ENCODE results near the gene PPARA. TPM values are rescaled to one million over a fixed set of nuclear protein-coding genes. Genes with fewer than 3 reads are reported as not detected.

Gene PPARA
- total RNA-seq, 1 experiment from 2014 or later = 14.5 TPM

GRCh38 chr22:46224044-46224897 is 73.9 kb downstream of the PPARA start:
- Histone ChIP-seq H3K4me2 (ENCODE audit: low read length) (no peak overlapping the region), H3K9me2 (ENCODE audit: insufficient read depth) (no peaks in the 10 kb centered on the region), H3K4me1 (ENCODE audit: control insufficient read depth in 1 of 2, insufficient read depth in 2 of 2, low read length in 2 of 2) (no peaks in the 10 kb centered on the region), H2AFZ (ENCODE audit: low read depth, low read length, poor library complexity, severe bottlenecking) (no peak overlapping the region), H3K9me3 (ENCODE audit: control insufficient read depth in 1 of 2, insufficient read depth in 1 of 2, low read depth in 1 of 2, low read length in 2 of 2) (no peaks in the 10 kb centered on the region), H3K27ac (ENCODE audit: low read depth, low read length) (no peak overlapping the region), H3K9ac (ENCODE audit: low read length) (no peak overlapping the region), H4K20me1 (ENCODE audit: insufficient read depth) (no peaks in the 10 kb centered on the region), H3K36me3 (ENCODE audit: control insufficient read depth in 1 of 2, insufficient read depth in 2 of 2, low read length in 2 of 2) (no peaks in the 10 kb centered on the region), H3K27me3 (ENCODE audit: insufficient read depth, low read length) (no peaks in the 10 kb centered on the region), H3K4me3 (replicated peaks in 1 of 2; ENCODE audit: low read depth in 1 of 2, low read length in 2 of 2) (no peak overlapping the region), H3K79me2 (ENCODE audit: insufficient read depth, low read length) (no peaks in the 10 kb centered on the region)
- ChIA-PET RAD21 (ENCODE audit: low non-redundant PET in 1 of 2, low total read pairs in 2 of 2, uncharacterized antibody in 2 of 2, unreplicated experiment in 2 of 2) (no interaction called here), POLR2A (no interaction called here), CTCF (no interaction called here)
- no TSS peak for BruUV-seq (replicated peaks)
- DNase-seq (ENCODE audit: low read depth, low spot score) (no peak), ATAC-seq (no peak)
- TF ChIP-seq SIN3A (IDR thresholded peaks at IDR 0.05; ENCODE audit: low read depth) = no peak
- TF ChIP-seq YY1 (IDR thresholded peaks at IDR 0.05; ENCODE audit: extremely low read depth, insufficient replicate concordance, low read depth, low read length) = no peak
- TF ChIP-seq ZNF274 (IDR thresholded peaks at IDR 0.05; ENCODE audit: low read depth, low read length) = no peak
- TF ChIP-seq ELF1 (IDR thresholded peaks at IDR 0.05; ENCODE audit: borderline replicate concordance, low read depth) = no peak
- TF ChIP-seq POLR2A (IDR thresholded peaks at IDR 0.05; ENCODE audit: borderline replicate concordance, extremely low read depth, insufficient read depth, insufficient read length) = no peak
- no peak for TF ChIP-seq REST (IDR thresholded peaks at IDR 0.05; ENCODE audit: low read depth)
- TF ChIP-seq EGR1 (IDR thresholded peaks at IDR 0.05; ENCODE audit: low read depth) = no peak
- TF ChIP-seq JUND (IDR thresholded peaks at IDR 0.05) = no peak
- no peak for TF ChIP-seq MAX (IDR thresholded peaks at IDR 0.05)
- TF ChIP-seq SRF (IDR thresholded peaks at IDR 0.05; ENCODE audit: low read depth) = no peak
- no peak for TF ChIP-seq CTCF (IDR thresholded peaks at IDR 0.05 in 2 of 3, conservative IDR thresholded peaks at IDR 0.05 in 1 of 3; ENCODE audit: borderline replicate concordance in 1 of 3, insufficient read depth in 1 of 3, low read depth in 2 of 3, low read length in 2 of 3)
- TF ChIP-seq CEBPB (IDR thresholded peaks at IDR 0.05; ENCODE audit: low read depth) = no peak
- intact Hi-C loops (cut with micrococcal nuclease) = no loop called here
